A172 (cell line): ENCODE data around the gene LRRC56. TPM values are rescaled to one million over a fixed set of nuclear protein-coding genes. Genes with fewer than 3 reads are reported as not detected.

Source experiments
- DNase-seq: peaks from one replicate; pipeline ENCODE4 v3.0.0-alpha.2; 2015; ENCODE audit warnings: low spot score
- total RNA-seq: library from RNA; depleted of rRNA; stranded (reverse); fragments of >200 nt; shearing (Covaris generic); gene quantifications from 2 replicates; pipeline ENCODE4 v1.2.3, GENCODE V29; 2014; rRNA removed

Gene LRRC56
- not detected in 2 replicates for total RNA-seq

GRCh38 chr11:536841-537621 lies at the start of gene LRRC56:
TSS of gene LRRC56 (plus strand) at chr11:537527. CDS start at chr11:540685, 3,158 bp downstream.
- no peak for DNase-seq

- DNase-seq: no peak
These were observed 49.7 kb upstream of the LRRC56 start for GRCh38 chr11:487571-488021.

- DNase-seq: no peak
These were observed 49.3 kb upstream of the LRRC56 start for GRCh38 chr11:488062-488461.

- no peak for DNase-seq
These were observed 48.7 kb upstream of the LRRC56 start for GRCh38 chr11:488579-488978.

- DNase-seq: no peak
These were observed 48.3 kb upstream of the LRRC56 start for GRCh38 chr11:488992-489391.

- DNase-seq: no peak
These were observed 47.6 kb upstream of the LRRC56 start for GRCh38 chr11:489610-490185.

GRCh38 chr11:490186-490929 lies 47.0 kb upstream of the LRRC56 start:
- DNase-seq: no peak

- no peak for DNase-seq
These were observed 46.4 kb upstream of the LRRC56 start for GRCh38 chr11:490930-491260.

GRCh38 chr11:491358-491757 lies 46.0 kb upstream of the LRRC56 start:
- no peak for DNase-seq

- DNase-seq: no peak
These were observed 44.7 kb upstream of the LRRC56 start for GRCh38 chr11:492427-493226.

- DNase-seq: no peak
These were observed 42.4 kb upstream of the LRRC56 start for GRCh38 chr11:494761-495536.

GRCh38 chr11:495537-495931 lies 41.8 kb upstream of the LRRC56 start:
- peak; percentile 23 for DNase-seq

GRCh38 chr11:496834-497564 lies 40.3 kb upstream of the LRRC56 start:
- no peak for DNase-seq

GRCh38 chr11:497565-498296 lies 39.6 kb upstream of the LRRC56 start:
- no peak for DNase-seq

- DNase-seq: no peak
These were observed 38.8 kb upstream of the LRRC56 start for GRCh38 chr11:498297-499181.

- no peak for DNase-seq
These were observed 37.9 kb upstream of the LRRC56 start for GRCh38 chr11:499201-500076.

GRCh38 chr11:501001-501682 lies 36.2 kb upstream of the LRRC56 start:
- no peak for DNase-seq
